ENCODE measurements around the gene PAK1.

The PAK1 gene

DNA sequence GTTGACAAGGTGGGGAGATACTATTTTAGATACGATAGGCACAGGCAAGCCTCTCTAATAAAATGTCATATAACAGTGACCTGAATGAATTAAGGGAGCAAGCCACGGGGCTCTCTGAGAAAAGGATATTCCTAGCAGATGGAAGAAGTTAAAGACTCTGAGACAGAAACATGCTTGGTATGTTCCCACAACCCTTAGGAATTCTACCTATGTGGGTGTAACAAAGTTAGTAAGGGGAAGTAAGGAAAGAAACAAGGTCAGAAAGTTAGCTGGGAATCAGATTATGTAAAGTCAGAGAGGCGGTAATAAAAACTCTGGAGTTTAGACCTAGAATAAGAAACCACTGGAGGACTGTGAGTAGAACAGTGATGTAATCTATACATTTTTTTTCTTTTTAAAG, 112.7 kb downstream of the PAK1 start:
- no peak overlapping the region for H3K4me3 ChIP-seq (ENCODE audit: low read depth, low read length)
- TF ChIP-seq, protein P1, sequence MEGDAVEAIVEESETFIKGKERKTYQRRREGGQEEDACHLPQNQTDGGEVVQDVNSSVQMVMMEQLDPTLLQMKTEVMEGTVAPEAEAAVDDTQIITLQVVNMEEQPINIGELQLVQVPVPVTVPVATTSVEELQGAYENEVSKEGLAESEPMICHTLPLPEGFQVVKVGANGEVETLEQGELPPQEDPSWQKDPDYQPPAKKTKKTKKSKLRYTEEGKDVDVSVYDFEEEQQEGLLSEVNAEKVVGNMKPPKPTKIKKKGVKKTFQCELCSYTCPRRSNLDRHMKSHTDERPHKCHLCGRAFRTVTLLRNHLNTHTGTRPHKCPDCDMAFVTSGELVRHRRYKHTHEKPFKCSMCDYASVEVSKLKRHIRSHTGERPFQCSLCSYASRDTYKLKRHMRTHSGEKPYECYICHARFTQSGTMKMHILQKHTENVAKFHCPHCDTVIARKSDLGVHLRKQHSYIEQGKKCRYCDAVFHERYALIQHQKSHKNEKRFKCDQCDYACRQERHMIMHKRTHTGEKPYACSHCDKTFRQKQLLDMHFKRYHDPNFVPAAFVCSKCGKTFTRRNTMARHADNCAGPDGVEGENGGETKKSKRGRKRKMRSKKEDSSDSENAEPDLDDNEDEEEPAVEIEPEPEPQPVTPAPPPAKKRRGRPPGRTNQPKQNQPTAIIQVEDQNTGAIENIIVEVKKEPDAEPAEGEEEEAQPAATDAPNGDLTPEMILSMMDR (IDR thresholded peaks at IDR 0.05; ENCODE audit: borderline replicate concordance, insufficient read depth, low read depth, low read length), result no peak

DNA sequence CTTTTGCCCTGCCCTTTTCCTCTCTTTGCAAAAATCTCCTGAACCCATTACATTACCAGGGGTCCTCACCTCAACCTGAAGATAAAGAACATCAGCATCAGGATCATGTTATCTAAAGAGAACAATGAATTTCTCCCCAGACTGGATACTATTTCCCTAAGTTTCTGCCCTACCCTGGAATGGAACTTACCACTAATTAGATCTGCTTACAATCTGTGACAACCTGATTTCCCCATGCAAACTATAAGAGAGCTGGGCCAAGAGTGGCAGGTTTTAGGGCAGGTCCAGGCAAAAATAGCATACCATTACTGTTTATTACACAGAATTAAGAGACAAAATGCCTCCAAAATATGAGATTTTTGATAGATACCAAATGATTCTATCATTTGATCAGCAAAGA, 114.4 kb downstream of the PAK1 start:
- no peak overlapping the region for H3K4me3 ChIP-seq (ENCODE audit: low read depth, low read length)
- TF ChIP-seq, protein P1 (IDR thresholded peaks at IDR 0.05; ENCODE audit: borderline replicate concordance, insufficient read depth, low read depth, low read length), result no peak

DNA sequence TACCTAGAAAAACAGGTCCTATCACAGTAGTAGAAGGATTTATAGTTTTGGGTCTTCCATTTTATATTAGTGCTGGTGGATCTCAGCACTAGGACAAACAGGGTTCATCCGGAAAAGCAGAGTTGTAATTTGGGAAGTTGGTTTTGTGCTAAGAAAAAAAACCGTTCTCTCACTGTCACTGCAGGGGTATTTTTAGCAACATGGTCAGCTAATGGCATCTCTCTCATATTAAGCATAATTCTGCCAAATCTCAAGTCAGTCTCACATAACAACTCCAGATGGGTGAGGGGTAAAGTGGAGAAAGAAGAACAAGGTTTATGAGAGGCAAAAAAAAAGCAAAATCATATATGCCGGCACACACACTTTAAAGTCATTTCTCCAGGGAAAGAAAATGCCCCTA, 120.8 kb downstream of the PAK1 start:
- H3K4me3 ChIP-seq (ENCODE audit: low read depth, low read length), result no peak overlapping the region
- TF ChIP-seq, protein P1 (IDR thresholded peaks at IDR 0.05; ENCODE audit: borderline replicate concordance, insufficient read depth, low read depth, low read length), result no peak

DNA sequence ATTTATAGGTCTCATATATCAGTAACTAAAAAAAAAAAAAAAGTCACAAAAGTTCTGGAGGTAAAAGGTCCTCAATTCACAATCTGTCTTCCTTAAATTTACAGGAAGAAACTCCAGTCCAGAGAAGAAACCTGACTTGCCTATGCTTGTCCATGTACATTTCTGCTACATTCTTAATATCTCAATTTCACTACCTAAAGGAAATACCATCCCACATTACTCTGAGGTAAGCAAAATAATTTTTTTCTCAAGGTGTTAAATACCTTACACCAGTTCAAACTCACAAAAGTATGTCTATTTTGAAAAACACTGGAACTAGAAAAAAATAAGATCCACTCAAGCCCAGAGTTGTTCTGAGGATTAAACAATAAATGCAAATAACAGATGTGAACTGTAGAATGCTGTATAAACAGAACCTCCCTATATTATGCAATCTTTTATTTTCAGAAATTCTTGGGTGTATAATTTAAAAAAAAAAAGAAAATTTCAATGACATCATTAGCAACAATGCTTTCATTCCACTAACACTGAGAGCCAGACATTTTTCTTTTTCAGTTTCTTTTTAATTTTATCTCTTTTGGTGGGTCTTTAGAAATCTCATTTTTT, 122.5 kb downstream of the PAK1 start:
- TF ChIP-seq, protein P1 (IDR thresholded peaks at IDR 0.05; ENCODE audit: borderline replicate concordance, insufficient read depth, low read depth, low read length), result no peak
- no peak overlapping the region for H3K4me3 ChIP-seq (ENCODE audit: low read depth, low read length)

DNA sequence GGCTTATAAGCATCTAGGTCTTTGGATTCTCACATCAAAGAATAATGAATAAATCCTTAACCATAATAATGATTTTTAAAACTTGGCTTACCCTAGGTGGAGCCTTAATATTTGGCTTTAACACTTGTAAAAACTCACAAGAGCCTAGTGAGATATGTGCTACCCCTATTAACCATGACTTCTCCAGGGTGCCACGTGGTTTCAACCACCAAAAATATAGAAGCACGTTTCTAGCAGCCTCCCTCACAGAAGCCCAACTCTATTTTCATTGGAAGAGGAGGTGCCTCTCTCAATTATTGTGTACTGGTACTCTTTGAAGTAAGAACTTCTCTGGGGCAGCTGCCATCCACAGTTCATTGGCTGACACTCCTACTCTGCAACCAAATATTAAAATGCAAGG, 125.9 kb downstream of the PAK1 start:
- TF ChIP-seq, protein P1 (IDR thresholded peaks at IDR 0.05; ENCODE audit: borderline replicate concordance, insufficient read depth, low read depth, low read length), result no peak
- no peak overlapping the region for H3K4me3 ChIP-seq (ENCODE audit: low read depth, low read length)

DNA sequence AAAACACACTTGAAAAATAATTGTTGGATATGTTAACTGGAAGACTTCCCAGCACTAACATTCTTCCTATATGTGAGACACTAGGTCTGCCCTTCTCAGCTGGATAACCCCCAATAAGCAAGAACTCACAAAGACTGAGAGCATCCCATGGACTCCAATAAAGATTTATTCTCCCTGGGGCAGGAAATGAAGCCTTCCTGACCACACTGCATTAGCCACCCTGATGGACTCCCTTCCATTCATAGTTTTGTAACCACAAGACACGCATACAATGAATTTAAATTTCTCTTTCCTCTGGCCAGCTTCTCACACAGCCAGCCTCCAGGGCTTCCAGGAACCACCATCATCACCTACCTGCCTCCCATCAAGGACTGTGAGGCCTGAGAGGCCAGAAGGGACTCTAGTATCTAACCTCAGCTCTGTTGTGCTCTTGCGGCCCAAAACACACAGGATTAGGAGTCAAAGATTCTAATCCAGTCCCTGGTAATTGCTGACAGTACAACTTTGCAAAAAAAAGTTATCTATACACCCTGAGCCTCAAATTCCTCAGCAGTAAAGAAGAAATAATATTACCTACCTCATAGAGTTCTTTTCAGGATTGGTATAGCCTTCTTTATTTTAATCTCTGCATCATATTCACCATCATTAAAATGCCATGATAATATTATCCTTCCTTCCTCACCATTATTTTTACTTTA, 126.8 kb downstream of the PAK1 start:
- no peak overlapping the region for H3K4me3 ChIP-seq (ENCODE audit: low read depth, low read length)
- TF ChIP-seq, protein P1 (IDR thresholded peaks at IDR 0.05; ENCODE audit: borderline replicate concordance, insufficient read depth, low read depth, low read length), result no peak

DNA sequence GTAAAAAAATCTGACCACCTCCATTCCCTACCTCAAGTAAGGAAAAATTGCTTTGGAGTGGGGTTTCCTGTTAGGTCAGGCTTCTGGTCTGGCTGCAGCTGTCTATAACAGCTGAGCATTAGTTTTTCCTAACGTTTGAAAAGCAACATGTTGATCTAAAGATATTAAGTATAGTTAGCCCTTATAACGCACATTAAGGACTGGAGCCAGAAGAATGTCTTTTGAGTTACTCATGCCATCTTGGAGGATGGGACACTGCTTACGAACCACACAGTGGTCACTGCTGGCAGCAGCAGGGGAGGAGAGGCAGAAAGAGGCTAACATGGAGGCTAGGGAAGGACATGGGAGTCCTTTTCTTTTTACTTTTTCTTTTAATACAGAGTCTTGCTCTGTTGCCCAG, 128.3 kb downstream of the PAK1 start:
- no peak overlapping the region for H3K4me3 ChIP-seq (ENCODE audit: low read depth, low read length)
- TF ChIP-seq, protein P1 (IDR thresholded peaks at IDR 0.05; ENCODE audit: borderline replicate concordance, insufficient read depth, low read depth, low read length), result no peak
